GM21367 (cell line): Measurements from ENCODE around the gene NTF3.

ENCODE experiments used
- ATAC-seq: cut with Tn5 transposase; IDR thresholded peaks from one replicate; pipeline ENCODE4 v1.9.1; 2021; ENCODE audit not compliant: unreplicated experiment

Gene NTF3

GRCh38 chr12:5432011-5432400, at the start of gene NTF3:
Gene NTF3 (plus strand): TSS chr12:5432108. CDS start chr12:5432325, 217 bp downstream.
- no peak for ATAC-seq

- no peak for ATAC-seq
These were observed 47.9 kb upstream of the NTF3 start for GRCh38 chr12:5384015-5384414.

- ATAC-seq, result no peak
These were observed 43.0 kb upstream of the NTF3 start for GRCh38 chr12:5388581-5389535.

GRCh38 chr12:5390174-5390799, 41.6 kb upstream of the NTF3 start:
- ATAC-seq, result no peak

- no peak for ATAC-seq
These were observed 40.3 kb upstream of the NTF3 start for GRCh38 chr12:5391653-5392052.

GRCh38 chr12:5392961-5393360, 38.9 kb upstream of the NTF3 start:
- no peak for ATAC-seq

- ATAC-seq, result no peak
These were observed 36.3 kb upstream of the NTF3 start for GRCh38 chr12:5395443-5396271.

- no peak for ATAC-seq
These were observed 35.4 kb upstream of the NTF3 start for GRCh38 chr12:5396541-5396940.

- no peak for ATAC-seq
These were observed 32.6 kb upstream of the NTF3 start for GRCh38 chr12:5399266-5399665.

- no peak for ATAC-seq
These were observed 29.6 kb upstream of the NTF3 start for GRCh38 chr12:5402009-5402935.

GRCh38 chr12:5403411-5403810, 28.5 kb upstream of the NTF3 start:
- no peak for ATAC-seq

GRCh38 chr12:5407034-5407856, 24.7 kb upstream of the NTF3 start:
- ATAC-seq, result no peak

GRCh38 chr12:5409619-5410018, 22.3 kb upstream of the NTF3 start:
- ATAC-seq, result no peak

GRCh38 chr12:5416571-5416970, 15.3 kb upstream of the NTF3 start:
- ATAC-seq, result no peak

- ATAC-seq, result no peak
These were observed 14.4 kb upstream of the NTF3 start for GRCh38 chr12:5417500-5417899.

GRCh38 chr12:5428332-5429221, 3.3 kb upstream of the NTF3 start:
- no peak for ATAC-seq

- ATAC-seq, result no peak
These were observed 2.0 kb upstream of the NTF3 start for GRCh38 chr12:5429741-5430557.
